PC-9 (cell line): ENCODE measurements around the gene ATP8B3.

Experiments
- EZH2 ChIP-seq: fragments of 200-600 bp; sonication (generic); IDR thresholded peaks from 2 replicates; pipeline ENCODE4 v1.8.0; 2017; ENCODE audit warnings: antibody characterized with exemption, low read depth
- TF ChIP-seq, protein P1 (sequence below): fragments of 200-600 bp; sonication (generic); conservative IDR thresholded peaks from 2 replicates; pipeline ENCODE4 v1.6.1; 2017; ENCODE audit warnings: mixed run types, antibody characterized with exemption, mild to moderate bottlenecking, moderate library complexity

DNA sequence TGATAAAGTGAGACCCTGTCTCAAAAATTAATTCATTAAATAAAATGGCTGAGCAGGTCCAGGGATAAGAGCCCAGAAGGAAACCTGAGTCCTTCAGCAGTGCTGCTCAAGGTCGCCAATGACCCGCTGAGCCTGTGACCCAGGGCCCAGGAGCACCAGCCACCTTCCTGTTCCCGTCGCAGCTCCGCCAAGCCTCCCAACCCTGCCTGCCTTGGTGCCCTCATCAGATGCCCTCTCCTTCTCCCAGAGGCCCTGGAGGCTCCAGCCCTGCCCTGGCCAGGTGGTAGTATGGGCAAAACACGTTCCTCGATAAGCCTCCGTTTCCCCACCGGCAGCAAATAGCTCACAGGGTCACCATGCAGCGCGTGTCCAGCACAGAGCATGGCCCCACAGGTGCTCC lies 33.6 kb upstream of the ATP8B3 start:
- TF ChIP-seq, protein P1, sequence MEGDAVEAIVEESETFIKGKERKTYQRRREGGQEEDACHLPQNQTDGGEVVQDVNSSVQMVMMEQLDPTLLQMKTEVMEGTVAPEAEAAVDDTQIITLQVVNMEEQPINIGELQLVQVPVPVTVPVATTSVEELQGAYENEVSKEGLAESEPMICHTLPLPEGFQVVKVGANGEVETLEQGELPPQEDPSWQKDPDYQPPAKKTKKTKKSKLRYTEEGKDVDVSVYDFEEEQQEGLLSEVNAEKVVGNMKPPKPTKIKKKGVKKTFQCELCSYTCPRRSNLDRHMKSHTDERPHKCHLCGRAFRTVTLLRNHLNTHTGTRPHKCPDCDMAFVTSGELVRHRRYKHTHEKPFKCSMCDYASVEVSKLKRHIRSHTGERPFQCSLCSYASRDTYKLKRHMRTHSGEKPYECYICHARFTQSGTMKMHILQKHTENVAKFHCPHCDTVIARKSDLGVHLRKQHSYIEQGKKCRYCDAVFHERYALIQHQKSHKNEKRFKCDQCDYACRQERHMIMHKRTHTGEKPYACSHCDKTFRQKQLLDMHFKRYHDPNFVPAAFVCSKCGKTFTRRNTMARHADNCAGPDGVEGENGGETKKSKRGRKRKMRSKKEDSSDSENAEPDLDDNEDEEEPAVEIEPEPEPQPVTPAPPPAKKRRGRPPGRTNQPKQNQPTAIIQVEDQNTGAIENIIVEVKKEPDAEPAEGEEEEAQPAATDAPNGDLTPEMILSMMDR, result no peak
- TF ChIP-seq EZH2, result no peak
